CD4-positive, alpha-beta T cell treated with Interleukin-21 for 1 hour (primary cell): Measurements from ENCODE around the gene ARF3.

ENCODE experiments used
- DNase-seq: peaks from one replicate; pipeline ENCODE4 v3.0.0-alpha.2; 2020

Gene ARF3

GRCh38 chr12:48961801-48962200 lies 4.5 kb upstream of the ARF3 start:
- DNase-seq: no peak

- DNase-seq: no peak
Observed at GRCh38 chr12:48961331-48961730, 4.0 kb upstream of the ARF3 start.

- no peak for DNase-seq
Observed at GRCh38 chr12:48960834-48961233, 3.5 kb upstream of the ARF3 start.

- DNase-seq: no peak
Observed at GRCh38 chr12:48958049-48958388, 732 bp upstream of the ARF3 start.

- peak; percentile 59 for DNase-seq
Observed at GRCh38 chr12:48956279-48957140, 777 bp downstream of the ARF3 start.

- no peak for DNase-seq
Observed at GRCh38 chr12:48954841-48955501, 2.3 kb downstream of the ARF3 start.

GRCh38 chr12:48954061-48954460 lies 3.2 kb downstream of the ARF3 start:
- no peak for DNase-seq

GRCh38 chr12:48952691-48953090 lies 4.6 kb downstream of the ARF3 start:
- DNase-seq: no peak

- no peak for DNase-seq
Observed at GRCh38 chr12:48947727-48948126, 9.6 kb downstream of the ARF3 start.

- no peak for DNase-seq
Observed at GRCh38 chr12:48946943-48947342, 10.3 kb downstream of the ARF3 start.

- no peak for DNase-seq
Observed at GRCh38 chr12:48946205-48946604, 11.1 kb downstream of the ARF3 start.

GRCh38 chr12:48943221-48943620 lies 14.1 kb downstream of the ARF3 start:
- no peak for DNase-seq

- no peak for DNase-seq
Observed at GRCh38 chr12:48940181-48940580, 17.1 kb downstream of the ARF3 start.

- DNase-seq: no peak
Observed at GRCh38 chr12:48938805-48939204, 18.5 kb downstream of the ARF3 start.

- no peak for DNase-seq
Observed at GRCh38 chr12:48937170-48937569, 20.1 kb downstream of the ARF3 start.

GRCh38 chr12:48936379-48936979 lies 20.8 kb downstream of the ARF3 start:
- peak; percentile 83 for DNase-seq

- peak; percentile 37 for DNase-seq
Observed at GRCh38 chr12:48934312-48934706, 23.0 kb downstream of the ARF3 start.

GRCh38 chr12:48933664-48934311 lies 23.5 kb downstream of the ARF3 start:
- peak; percentile 80 for DNase-seq

GRCh38 chr12:48932878-48933277 lies 24.4 kb downstream of the ARF3 start:
- peak; percentile 35 for DNase-seq

GRCh38 chr12:48930475-48930874 lies 26.8 kb downstream of the ARF3 start:
- no peak for DNase-seq

GRCh38 chr12:48929551-48929950 lies 27.7 kb downstream of the ARF3 start:
- DNase-seq: no peak

GRCh38 chr12:48927261-48927660 lies 30.0 kb downstream of the ARF3 start:
- DNase-seq: no peak

- DNase-seq: peak; percentile 87
Observed at GRCh38 chr12:48925304-48926011, 31.8 kb downstream of the ARF3 start, which contains the start of gene FKBP11. Gene FKBP11, minus strand, starts transcription at chr12:48925492. Its CDS starts 64 bp downstream, at chr12:48925428.
